ENCODE data around the gene EIF4EBP2. TPM values are rescaled to one million over a fixed set of nuclear protein-coding genes. Genes with fewer than 3 reads are reported as not detected.

Gene EIF4EBP2
- total and polyA plus RNA-seq, 12 donors: 17.7 to 106 (median 70.1) TPM

DNA sequence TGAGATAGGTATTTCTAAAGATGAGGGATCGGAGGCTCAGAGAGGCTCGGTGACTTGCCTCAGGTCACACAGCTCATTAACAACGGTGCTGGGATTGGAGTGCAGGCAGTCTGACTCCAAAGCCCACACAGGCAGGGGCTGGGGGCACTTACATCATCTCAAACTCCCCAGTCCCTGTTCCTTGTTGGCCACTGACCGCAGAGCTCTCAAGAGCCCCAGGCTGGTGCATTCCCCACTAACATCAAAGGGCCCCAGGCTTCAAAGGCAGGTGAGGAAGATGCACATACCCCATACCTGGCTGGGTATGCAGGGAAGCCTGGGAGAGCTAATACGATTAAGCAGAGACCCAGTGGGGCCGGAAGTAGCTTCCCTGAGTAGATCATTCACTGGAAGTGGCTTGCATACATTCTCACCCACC lies 51.3 kb downstream of the EIF4EBP2 start:
- no peak for DNase-seq
- Histone ChIP-seq H3K36me3 (replicated peaks in 1 of 2) (no peaks in the 10 kb centered on the region), H3K4me3 (no peak overlapping the region), H3K27me3 (no peaks in the 10 kb centered on the region), H3K4me1 (replicated peaks in 1 of 2) (peaks cover 12% of the 10 kb centered on the region in 2 donors), H3K9me3 (replicated peaks in 1 of 3) (no peaks in the 10 kb centered on the region), H3K27ac (no peak overlapping the region)
- intact Hi-C loops (cut with DNase I): no loop called here
- WGBS, 4 donors: 75 to 83% (median 77%) methylated on average over 3 to 6 of the region's 6 CpGs
- TF ChIP-seq, protein P1, sequence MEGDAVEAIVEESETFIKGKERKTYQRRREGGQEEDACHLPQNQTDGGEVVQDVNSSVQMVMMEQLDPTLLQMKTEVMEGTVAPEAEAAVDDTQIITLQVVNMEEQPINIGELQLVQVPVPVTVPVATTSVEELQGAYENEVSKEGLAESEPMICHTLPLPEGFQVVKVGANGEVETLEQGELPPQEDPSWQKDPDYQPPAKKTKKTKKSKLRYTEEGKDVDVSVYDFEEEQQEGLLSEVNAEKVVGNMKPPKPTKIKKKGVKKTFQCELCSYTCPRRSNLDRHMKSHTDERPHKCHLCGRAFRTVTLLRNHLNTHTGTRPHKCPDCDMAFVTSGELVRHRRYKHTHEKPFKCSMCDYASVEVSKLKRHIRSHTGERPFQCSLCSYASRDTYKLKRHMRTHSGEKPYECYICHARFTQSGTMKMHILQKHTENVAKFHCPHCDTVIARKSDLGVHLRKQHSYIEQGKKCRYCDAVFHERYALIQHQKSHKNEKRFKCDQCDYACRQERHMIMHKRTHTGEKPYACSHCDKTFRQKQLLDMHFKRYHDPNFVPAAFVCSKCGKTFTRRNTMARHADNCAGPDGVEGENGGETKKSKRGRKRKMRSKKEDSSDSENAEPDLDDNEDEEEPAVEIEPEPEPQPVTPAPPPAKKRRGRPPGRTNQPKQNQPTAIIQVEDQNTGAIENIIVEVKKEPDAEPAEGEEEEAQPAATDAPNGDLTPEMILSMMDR (IDR thresholded peaks at IDR 0.05): no peak
- no peak for TF ChIP-seq POLR2A (IDR thresholded peaks at IDR 0.05)

DNA sequence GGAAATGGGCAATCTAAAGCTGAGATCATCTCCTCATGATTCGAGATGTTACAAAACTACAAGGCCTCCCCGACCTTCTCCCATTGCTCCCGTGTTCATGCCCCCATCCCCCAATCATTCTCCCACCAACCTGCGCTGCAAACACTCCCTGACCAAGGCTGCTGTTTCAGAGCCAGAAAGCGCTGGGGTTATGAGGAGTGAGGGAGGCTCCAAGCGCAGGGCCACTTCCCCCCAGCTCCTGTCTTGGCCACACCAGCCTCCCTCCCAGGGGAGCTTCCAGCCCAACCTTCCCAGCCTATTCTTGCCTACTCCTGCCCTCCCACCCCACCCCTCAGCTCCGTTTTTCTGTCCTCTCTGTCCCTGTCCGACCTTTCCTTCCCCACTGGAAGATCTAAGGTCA lies 52.2 kb downstream of the EIF4EBP2 start:
- no peak for DNase-seq
- H3K36me3 ChIP-seq (replicated peaks in 1 of 2): no peaks in the 10 kb centered on the region
- intact Hi-C loops (cut with DNase I): no loop called here
- no peaks in the 10 kb centered on the region for H3K27me3 ChIP-seq
- 60 to 73% (median 64%) methylated on average over 7 to 8 of the region's 8 CpGs for WGBS, 4 donors
- H3K27ac ChIP-seq: no peak overlapping the region
- no peaks in the 10 kb centered on the region for H3K9me3 ChIP-seq (replicated peaks in 1 of 3)
- peaks cover 12% of the 10 kb centered on the region in 2 donors for H3K4me1 ChIP-seq (replicated peaks in 1 of 2)
- TF ChIP-seq, protein P1 (IDR thresholded peaks at IDR 0.05): no peak
- TF ChIP-seq POLR2A (IDR thresholded peaks at IDR 0.05): no peak
- no peak overlapping the region for H3K4me3 ChIP-seq

DNA sequence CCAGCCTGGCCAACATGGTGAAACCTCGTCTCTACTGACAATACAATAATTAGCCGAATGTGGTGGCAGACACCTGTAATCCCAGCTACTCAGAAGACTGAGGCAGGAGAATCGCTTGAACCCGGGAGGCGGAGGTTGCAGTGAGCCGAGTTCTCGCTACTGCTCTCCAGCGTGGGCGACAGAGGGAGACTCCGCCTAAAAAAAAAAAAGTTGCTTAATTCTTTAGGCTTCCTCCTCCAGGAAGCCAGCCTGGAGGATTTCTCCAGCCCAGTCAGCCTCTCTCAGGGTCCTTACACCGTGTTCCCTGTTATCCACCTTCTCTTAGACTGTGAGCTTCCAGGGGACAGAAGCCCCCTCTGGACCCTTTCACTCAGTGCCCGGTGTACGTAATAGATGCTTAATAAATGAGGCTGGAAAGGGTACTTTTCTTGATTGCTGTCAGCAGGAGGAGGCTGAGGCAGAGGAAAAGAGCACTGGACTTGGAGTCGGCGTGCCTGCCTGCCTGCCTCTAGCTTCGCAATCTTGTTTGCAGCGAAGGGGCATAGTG lies 53.9 kb downstream of the EIF4EBP2 start:
- TF ChIP-seq, protein P1 (IDR thresholded peaks at IDR 0.05): peak in 1 of 6 experiments; percentile 27
- TF ChIP-seq POLR2A (IDR thresholded peaks at IDR 0.05): no peak
- peaks cover 17 to 21% of the 10 kb centered on the region in 2 donors for H3K4me1 ChIP-seq (replicated peaks in 1 of 2)
- peak overlapping the region in 3 of 5 donors; percentile 4 to 39 (median 38) for H3K27ac ChIP-seq
- WGBS, 4 donors: 51 to 68% (median 59%) methylated on average over 13 to 17 of the region's 17 CpGs
- H3K36me3 ChIP-seq (replicated peaks in 1 of 2): no peaks in the 10 kb centered on the region
- no peaks in the 10 kb centered on the region for H3K9me3 ChIP-seq (replicated peaks in 1 of 3)
- no peaks in the 10 kb centered on the region for H3K27me3 ChIP-seq
- DNase-seq: no peak
- intact Hi-C loops (cut with DNase I): no loop called here
- H3K4me3 ChIP-seq: peak overlapping the region in 2 of 4 donors; percentile 20 to 50

DNA sequence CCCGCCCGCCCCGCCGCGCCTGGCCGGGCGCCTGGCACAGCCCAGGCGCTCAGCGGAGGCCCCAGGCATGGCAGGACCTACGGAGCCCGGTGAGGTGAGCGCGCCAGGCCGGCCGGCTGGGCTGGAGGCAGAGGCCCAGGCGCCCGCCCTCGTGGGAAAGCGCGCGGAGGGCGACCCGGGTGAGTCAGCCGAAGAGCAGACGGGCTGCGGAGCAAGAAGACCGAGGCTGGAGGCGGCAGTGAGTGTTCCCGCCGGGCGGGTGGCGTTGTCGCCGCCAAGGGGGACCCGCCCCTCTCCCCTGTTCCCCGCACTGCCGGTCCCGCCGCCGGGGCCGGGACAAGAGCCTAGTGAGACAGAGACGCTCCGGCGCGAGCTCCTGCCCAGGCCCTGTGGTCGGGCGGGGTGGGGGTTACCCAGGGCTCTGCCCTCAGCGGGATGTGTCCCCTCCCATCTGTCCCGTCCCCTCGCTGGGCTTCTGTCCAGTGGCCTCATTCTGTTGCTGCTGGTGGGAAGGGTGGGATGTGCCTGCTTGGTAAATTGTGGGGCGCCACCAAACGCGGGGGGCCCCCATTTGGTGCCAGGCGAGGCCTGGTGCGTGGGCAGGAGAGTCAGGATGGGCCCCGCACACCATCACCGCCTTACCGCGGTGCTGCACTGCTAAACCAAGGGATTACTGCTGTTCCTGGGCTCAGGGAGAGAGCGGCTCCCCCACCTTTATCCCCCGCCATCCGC lies 54.5 kb downstream of the EIF4EBP2 start:
- Histone ChIP-seq H3K36me3 (replicated peaks in 1 of 2) (no peaks in the 10 kb centered on the region), H3K27ac (peak overlapping the region in 3 of 5 donors; percentile 4 to 39 (median 38)), H3K4me1 (replicated peaks in 1 of 2) (peaks cover 20 to 22% of the 10 kb centered on the region in 2 donors), H3K9me3 (replicated peaks in 1 of 3) (no peaks in the 10 kb centered on the region), H3K4me3 (peak overlapping the region in 2 of 4 donors; percentile 20 to 50), H3K27me3 (no peaks in the 10 kb centered on the region)
- 10 to 14% (median 12%) methylated on average over 23 to 62 of the region's 62 CpGs; no CpG with 5 or more reads in 1 of the 4 donors for WGBS, 4 donors
- intact Hi-C loops (cut with DNase I): no loop called here
- TF ChIP-seq, protein P1 (IDR thresholded peaks at IDR 0.05): peak in 4 of 6 experiments; percentile 1 to 49 (median 22)
- TF ChIP-seq POLR2A (IDR thresholded peaks at IDR 0.05): peak in 1 of 2 donors; percentile 34
- peak; percentile 83 to 92 (median 89) for DNase-seq

Data from adrenal gland (tissue), 12 donors.